Activated T-cell treated with anti-CD3 and anti-CD28 coated beads, Interleukin-2, amount 50 U/mL, for 24 hours (primary cell): Measurements from ENCODE around the gene SUCLG2.
A peak's percentile ranks its signal among the peaks of the same experiment; 100 is the strongest.

Experiments used
- DNase-seq: peaks from one replicate; pipeline ENCODE4 v3.0.0-alpha.2; 2020
- H3K27ac Mint-ChIP-seq: 2 replicates; pipeline ENCODE4 v1.8.0; 2020; ENCODE audit warnings: mild to moderate bottlenecking, mixed read lengths
- H3K27me3 Mint-ChIP-seq: 2 replicates; pipeline ENCODE4 v1.8.0; 2020; ENCODE audit warnings: mixed read lengths
- H3K36me3 Mint-ChIP-seq: 2 replicates; pipeline ENCODE4 v1.8.0; 2020; ENCODE audit warnings: low read depth, mixed read lengths
- H3K4me1 Mint-ChIP-seq: 2 replicates; pipeline ENCODE4 v1.8.0; 2020; ENCODE audit warnings: low read depth, mixed read lengths
- H3K4me3 Mint-ChIP-seq: 2 replicates; pipeline ENCODE4 v1.8.0; 2020; ENCODE audit warnings: mild to moderate bottlenecking, moderate library complexity, mixed read lengths
- H3K9me3 Mint-ChIP-seq: 2 replicates; pipeline ENCODE4 v1.8.0; 2020; ENCODE audit warnings: mixed read lengths

SUCLG2 gene

GRCh38 chr3:67509471-67510075, 144.8 kb downstream of the SUCLG2 start:
- H3K36me3 Mint-ChIP-seq, result peaks cover 69% of the 10 kb centered on the region
- H3K27ac Mint-ChIP-seq, result no peak overlapping the region
- no peaks in the 10 kb centered on the region for H3K27me3 Mint-ChIP-seq
- no peak for DNase-seq
- H3K4me1 Mint-ChIP-seq, result peaks cover 3% of the 10 kb centered on the region
- H3K9me3 Mint-ChIP-seq, result no peaks in the 10 kb centered on the region
- H3K4me3 Mint-ChIP-seq, result no peak overlapping the region

GRCh38 chr3:67507584-67507983, 146.8 kb downstream of the SUCLG2 start:
- H3K9me3 Mint-ChIP-seq, result no peaks in the 10 kb centered on the region
- no peak for DNase-seq
- H3K27me3 Mint-ChIP-seq, result no peaks in the 10 kb centered on the region
- no peak overlapping the region for H3K4me3 Mint-ChIP-seq
- H3K27ac Mint-ChIP-seq, result no peak overlapping the region
- H3K4me1 Mint-ChIP-seq, result peaks cover 3% of the 10 kb centered on the region
- H3K36me3 Mint-ChIP-seq, result peaks cover 66% of the 10 kb centered on the region

- Mint-ChIP-seq H3K4me1 (no peaks in the 10 kb centered on the region), H3K27ac (no peak overlapping the region), H3K36me3 (peaks cover 67% of the 10 kb centered on the region), H3K9me3 (no peaks in the 10 kb centered on the region), H3K27me3 (no peaks in the 10 kb centered on the region), H3K4me3 (no peak overlapping the region)
- no peak for DNase-seq
Measured at GRCh38 chr3:67500709-67501108, 153.7 kb downstream of the SUCLG2 start.

- Mint-ChIP-seq H3K27ac (no peak overlapping the region), H3K4me1 (no peaks in the 10 kb centered on the region), H3K36me3 (peaks cover 73% of the 10 kb centered on the region), H3K9me3 (no peaks in the 10 kb centered on the region), H3K4me3 (no peak overlapping the region), H3K27me3 (no peaks in the 10 kb centered on the region)
- no peak for DNase-seq
Measured at GRCh38 chr3:67497746-67498145, 156.7 kb downstream of the SUCLG2 start.

- no peak overlapping the region for H3K4me3 Mint-ChIP-seq
- H3K27me3 Mint-ChIP-seq, result no peaks in the 10 kb centered on the region
- peaks cover 78% of the 10 kb centered on the region for H3K36me3 Mint-ChIP-seq
- no peak for DNase-seq
- peaks cover 3% of the 10 kb centered on the region for H3K4me1 Mint-ChIP-seq
- H3K27ac Mint-ChIP-seq, result no peak overlapping the region
- H3K9me3 Mint-ChIP-seq, result no peaks in the 10 kb centered on the region
Measured at GRCh38 chr3:67495751-67496150, 158.7 kb downstream of the SUCLG2 start.

GRCh38 chr3:67493808-67494207, 160.6 kb downstream of the SUCLG2 start:
- Mint-ChIP-seq H3K4me1 (peaks cover 17% of the 10 kb centered on the region), H3K9me3 (no peaks in the 10 kb centered on the region), H3K27ac (no peak overlapping the region), H3K4me3 (no peak overlapping the region), H3K36me3 (peaks cover 82% of the 10 kb centered on the region), H3K27me3 (no peaks in the 10 kb centered on the region)
- DNase-seq, result no peak

GRCh38 chr3:67490658-67491057, 163.8 kb downstream of the SUCLG2 start:
- H3K27me3 Mint-ChIP-seq, result no peaks in the 10 kb centered on the region
- H3K9me3 Mint-ChIP-seq, result no peaks in the 10 kb centered on the region
- H3K4me1 Mint-ChIP-seq, result peaks cover 18% of the 10 kb centered on the region
- peaks cover 74% of the 10 kb centered on the region for H3K36me3 Mint-ChIP-seq
- H3K27ac Mint-ChIP-seq, result peak overlapping the region; percentile 64
- no peak for DNase-seq
- H3K4me3 Mint-ChIP-seq, result no peak overlapping the region

GRCh38 chr3:67489816-67490215, 164.6 kb downstream of the SUCLG2 start:
- H3K4me1 Mint-ChIP-seq, result peaks cover 19% of the 10 kb centered on the region
- H3K9me3 Mint-ChIP-seq, result no peaks in the 10 kb centered on the region
- no peak for DNase-seq
- peaks cover 71% of the 10 kb centered on the region for H3K36me3 Mint-ChIP-seq
- H3K27ac Mint-ChIP-seq, result peak overlapping the region; percentile 47
- no peaks in the 10 kb centered on the region for H3K27me3 Mint-ChIP-seq
- no peak overlapping the region for H3K4me3 Mint-ChIP-seq

GRCh38 chr3:67487564-67488114, 166.8 kb downstream of the SUCLG2 start:
- no peak overlapping the region for H3K27ac Mint-ChIP-seq
- no peaks in the 10 kb centered on the region for H3K27me3 Mint-ChIP-seq
- no peak for DNase-seq
- peaks cover 27% of the 10 kb centered on the region for H3K4me1 Mint-ChIP-seq
- no peaks in the 10 kb centered on the region for H3K9me3 Mint-ChIP-seq
- H3K36me3 Mint-ChIP-seq, result peaks cover 70% of the 10 kb centered on the region
- H3K4me3 Mint-ChIP-seq, result no peak overlapping the region

GRCh38 chr3:67486883-67487282, 167.5 kb downstream of the SUCLG2 start:
- no peak overlapping the region for H3K4me3 Mint-ChIP-seq
- H3K36me3 Mint-ChIP-seq, result peaks cover 71% of the 10 kb centered on the region
- no peaks in the 10 kb centered on the region for H3K9me3 Mint-ChIP-seq
- no peak overlapping the region for H3K27ac Mint-ChIP-seq
- H3K27me3 Mint-ChIP-seq, result no peaks in the 10 kb centered on the region
- peaks cover 26% of the 10 kb centered on the region for H3K4me1 Mint-ChIP-seq
- no peak for DNase-seq

GRCh38 chr3:67484085-67484484, 170.3 kb downstream of the SUCLG2 start:
- no peak for DNase-seq
- H3K9me3 Mint-ChIP-seq, result no peaks in the 10 kb centered on the region
- H3K4me1 Mint-ChIP-seq, result peaks cover 14% of the 10 kb centered on the region
- H3K4me3 Mint-ChIP-seq, result no peak overlapping the region
- H3K36me3 Mint-ChIP-seq, result peaks cover 68% of the 10 kb centered on the region
- H3K27me3 Mint-ChIP-seq, result no peaks in the 10 kb centered on the region
- H3K27ac Mint-ChIP-seq, result no peak overlapping the region

GRCh38 chr3:67481126-67481525, 173.3 kb downstream of the SUCLG2 start:
- H3K27me3 Mint-ChIP-seq, result no peaks in the 10 kb centered on the region

GRCh38 chr3:67478423-67478822, 176.0 kb downstream of the SUCLG2 start:
- Mint-ChIP-seq H3K36me3 (peaks cover 79% of the 10 kb centered on the region), H3K27me3 (no peaks in the 10 kb centered on the region), H3K4me3 (no peak overlapping the region), H3K9me3 (no peaks in the 10 kb centered on the region), H3K4me1 (peaks cover 6% of the 10 kb centered on the region), H3K27ac (no peak overlapping the region)
- no peak for DNase-seq

More at GRCh38 chr3:67481126-67481525, 173.3 kb downstream of the SUCLG2 start:
- H3K4me1 Mint-ChIP-seq, result peaks cover 15% of the 10 kb centered on the region
- no peaks in the 10 kb centered on the region for H3K9me3 Mint-ChIP-seq
- peaks cover 76% of the 10 kb centered on the region for H3K36me3 Mint-ChIP-seq
- DNase-seq, result no peak
- H3K27ac Mint-ChIP-seq, result no peak overlapping the region
- H3K4me3 Mint-ChIP-seq, result no peak overlapping the region

GRCh38 chr3:67474311-67474710, 180.1 kb downstream of the SUCLG2 start:
- H3K4me1 Mint-ChIP-seq, result peaks cover 4% of the 10 kb centered on the region
- DNase-seq, result no peak
- no peaks in the 10 kb centered on the region for H3K9me3 Mint-ChIP-seq
- H3K36me3 Mint-ChIP-seq, result peaks cover 72% of the 10 kb centered on the region
- no peaks in the 10 kb centered on the region for H3K27me3 Mint-ChIP-seq
- H3K27ac Mint-ChIP-seq, result no peak overlapping the region
- no peak overlapping the region for H3K4me3 Mint-ChIP-seq

- Mint-ChIP-seq H3K27ac (no peak overlapping the region), H3K4me1 (peaks cover 7% of the 10 kb centered on the region), H3K4me3 (no peak overlapping the region), H3K9me3 (no peaks in the 10 kb centered on the region), H3K27me3 (no peaks in the 10 kb centered on the region), H3K36me3 (peaks cover 72% of the 10 kb centered on the region)
- DNase-seq, result no peak
Measured at GRCh38 chr3:67472674-67473201, 181.7 kb downstream of the SUCLG2 start.
